Fibroblast of lung (primary cell): ENCODE measurements around the gene RIPOR2.

Source experiments
- EZH2 ChIP-seq: IDR thresholded peaks from 2 replicates; pipeline ENCODE4 v1.5.1; 2012; ENCODE audit warnings: low read length, control low read depth, mild to moderate bottlenecking; ENCODE audit errors: missing control alignments
- TF ChIP-seq, protein P1 (sequence below), 2 donors: IDR thresholded peaks in 1 of 2; conservative IDR thresholded peaks in 1 of 2; 1 replicate in 1 of 2; 2 replicates in 1 of 2; pipeline ENCODE4 v1.5.1; 2011 to 2012; ENCODE audit warnings: low read length in 2 of 2, control low read depth in 1 of 2, inconsistent platforms in 1 of 2, low read depth in 1 of 2, mild to moderate bottlenecking in 1 of 2

DNA sequence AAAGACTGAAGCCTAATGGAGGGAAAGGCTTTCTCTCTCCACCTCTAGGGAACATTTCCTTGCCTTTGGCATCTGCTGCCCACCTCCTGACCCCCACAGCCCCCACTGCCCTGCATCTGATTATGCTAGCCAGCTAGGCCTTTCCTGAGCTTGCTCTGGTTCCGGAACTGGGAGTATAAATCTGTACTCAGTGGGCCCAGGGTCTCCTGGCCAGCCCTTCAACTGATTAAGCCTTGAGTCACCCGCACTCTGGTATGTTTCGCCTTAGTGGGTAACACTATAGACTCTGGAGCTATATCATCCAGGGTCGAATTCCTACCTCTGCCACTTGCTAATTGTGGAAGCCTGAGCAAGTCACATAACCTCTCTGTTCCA, 45.6 kb upstream of the RIPOR2 start:
- TF ChIP-seq, protein P1, sequence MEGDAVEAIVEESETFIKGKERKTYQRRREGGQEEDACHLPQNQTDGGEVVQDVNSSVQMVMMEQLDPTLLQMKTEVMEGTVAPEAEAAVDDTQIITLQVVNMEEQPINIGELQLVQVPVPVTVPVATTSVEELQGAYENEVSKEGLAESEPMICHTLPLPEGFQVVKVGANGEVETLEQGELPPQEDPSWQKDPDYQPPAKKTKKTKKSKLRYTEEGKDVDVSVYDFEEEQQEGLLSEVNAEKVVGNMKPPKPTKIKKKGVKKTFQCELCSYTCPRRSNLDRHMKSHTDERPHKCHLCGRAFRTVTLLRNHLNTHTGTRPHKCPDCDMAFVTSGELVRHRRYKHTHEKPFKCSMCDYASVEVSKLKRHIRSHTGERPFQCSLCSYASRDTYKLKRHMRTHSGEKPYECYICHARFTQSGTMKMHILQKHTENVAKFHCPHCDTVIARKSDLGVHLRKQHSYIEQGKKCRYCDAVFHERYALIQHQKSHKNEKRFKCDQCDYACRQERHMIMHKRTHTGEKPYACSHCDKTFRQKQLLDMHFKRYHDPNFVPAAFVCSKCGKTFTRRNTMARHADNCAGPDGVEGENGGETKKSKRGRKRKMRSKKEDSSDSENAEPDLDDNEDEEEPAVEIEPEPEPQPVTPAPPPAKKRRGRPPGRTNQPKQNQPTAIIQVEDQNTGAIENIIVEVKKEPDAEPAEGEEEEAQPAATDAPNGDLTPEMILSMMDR (conservative IDR thresholded peaks at IDR 0.05 in 1 of 2, IDR thresholded peaks at IDR 0.05 in 1 of 2; ENCODE audit: low read depth in 1 of 2, low read length in 2 of 2) = no peak
- no peak for TF ChIP-seq EZH2
